HL-60 (cell line): ENCODE data around the gene SLC6A11.

ENCODE experiments used
- DNase-seq, 2 experiments: peaks; one replicate each; pipeline ENCODE4 v3.0.0-alpha.2; 2010 to 2020; ENCODE audit warnings: low read depth in 1 of 2, low spot score in 1 of 2
- H3K27ac ChIP-seq: fragments of 250-450 bp; sonication (Bioruptor Pico); replicated peaks from 2 replicates; pipeline ENCODE4 v1.5.1; 2020; ENCODE audit warnings: mild to moderate bottlenecking, moderate library complexity
- H3K27me3 ChIP-seq: fragments of 250-450 bp; sonication (Bioruptor Pico); 2 replicates; pipeline ENCODE4 v1.5.1; 2021; ENCODE audit warnings: mild to moderate bottlenecking, moderate library complexity; ENCODE audit not compliant: insufficient read depth, poor library complexity, severe bottlenecking
- H3K4me3 ChIP-seq: replicated peaks from 2 replicates; pipeline ENCODE4 v1.5.1; 2011; ENCODE audit warnings: mild to moderate bottlenecking, control low read depth, low read length; ENCODE audit not compliant: insufficient read depth
- GABPA ChIP-seq: IDR thresholded peaks from 2 replicates; pipeline ENCODE4 v1.6.1; 2012; ENCODE audit warnings: low read depth
- POLR2AphosphoS5 ChIP-seq: IDR thresholded peaks from 2 replicates; pipeline ENCODE4 v1.6.1; 2012; ENCODE audit warnings: low read depth
- SPI1 ChIP-seq: IDR thresholded peaks from 2 replicates; pipeline ENCODE4 v1.6.1; 2012; ENCODE audit warnings: low read depth, mild to moderate bottlenecking, borderline replicate concordance
- TF ChIP-seq, protein P1 (sequence below): IDR thresholded peaks from 2 replicates; pipeline ENCODE4 v1.6.1; 2012; ENCODE audit warnings: low read depth; ENCODE audit not compliant: insufficient replicate concordance
- TF ChIP-seq, protein P2 (sequence below): IDR thresholded peaks from one replicate; pipeline ENCODE4 v1.5.1; 2011; ENCODE audit warnings: low read length, control low read depth, inconsistent platforms; ENCODE audit not compliant: insufficient read depth

The SLC6A11 gene

DNA sequence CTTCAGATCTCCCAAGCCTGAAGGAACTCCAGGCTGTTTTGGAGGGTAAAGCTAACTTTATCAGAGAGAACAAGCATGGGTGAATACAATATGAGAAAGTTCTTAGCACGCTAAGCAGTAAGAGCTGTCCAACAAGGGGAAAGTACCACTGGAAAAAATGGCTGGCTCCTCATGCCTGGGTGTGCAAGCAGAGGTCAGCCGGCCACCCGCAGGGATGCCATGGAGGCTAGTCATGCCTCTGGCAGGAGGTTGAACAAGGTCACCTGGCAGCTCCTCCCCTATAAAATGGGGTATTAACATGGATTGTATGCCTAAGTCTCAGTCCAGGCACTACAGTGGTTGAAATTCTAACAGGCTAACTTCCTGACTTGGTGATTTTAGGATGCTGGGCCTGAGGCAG lies 101.1 kb downstream of the SLC6A11 start:
- DNase-seq, result no peak

DNA sequence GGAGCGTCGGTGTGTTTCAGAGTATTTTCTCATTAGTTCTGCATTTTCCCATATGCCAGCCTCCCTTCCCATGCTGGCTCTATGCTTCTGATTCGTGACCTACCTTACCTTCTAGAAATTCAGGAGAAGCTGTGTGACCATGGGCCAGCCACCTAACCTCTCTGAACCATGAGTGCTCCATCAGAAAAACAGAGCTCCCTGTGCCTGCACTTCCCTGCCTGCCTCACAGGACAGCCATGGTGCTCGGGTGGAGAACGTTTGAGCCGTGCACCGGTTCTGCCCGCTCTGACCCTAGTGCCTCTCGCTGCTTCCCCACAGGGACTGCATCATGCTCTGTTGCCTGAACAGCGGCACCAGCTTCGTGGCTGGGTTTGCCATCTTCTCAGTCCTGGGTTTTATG lies 102.0 kb downstream of the SLC6A11 start:
- no peaks in the 10 kb centered on the region for H3K27me3 ChIP-seq
- no peak overlapping the region for H3K27ac ChIP-seq
- TF ChIP-seq SPI1 (no peak), GABPA (no peak), POLR2AphosphoS5 (no peak)
- TF ChIP-seq, protein P1, sequence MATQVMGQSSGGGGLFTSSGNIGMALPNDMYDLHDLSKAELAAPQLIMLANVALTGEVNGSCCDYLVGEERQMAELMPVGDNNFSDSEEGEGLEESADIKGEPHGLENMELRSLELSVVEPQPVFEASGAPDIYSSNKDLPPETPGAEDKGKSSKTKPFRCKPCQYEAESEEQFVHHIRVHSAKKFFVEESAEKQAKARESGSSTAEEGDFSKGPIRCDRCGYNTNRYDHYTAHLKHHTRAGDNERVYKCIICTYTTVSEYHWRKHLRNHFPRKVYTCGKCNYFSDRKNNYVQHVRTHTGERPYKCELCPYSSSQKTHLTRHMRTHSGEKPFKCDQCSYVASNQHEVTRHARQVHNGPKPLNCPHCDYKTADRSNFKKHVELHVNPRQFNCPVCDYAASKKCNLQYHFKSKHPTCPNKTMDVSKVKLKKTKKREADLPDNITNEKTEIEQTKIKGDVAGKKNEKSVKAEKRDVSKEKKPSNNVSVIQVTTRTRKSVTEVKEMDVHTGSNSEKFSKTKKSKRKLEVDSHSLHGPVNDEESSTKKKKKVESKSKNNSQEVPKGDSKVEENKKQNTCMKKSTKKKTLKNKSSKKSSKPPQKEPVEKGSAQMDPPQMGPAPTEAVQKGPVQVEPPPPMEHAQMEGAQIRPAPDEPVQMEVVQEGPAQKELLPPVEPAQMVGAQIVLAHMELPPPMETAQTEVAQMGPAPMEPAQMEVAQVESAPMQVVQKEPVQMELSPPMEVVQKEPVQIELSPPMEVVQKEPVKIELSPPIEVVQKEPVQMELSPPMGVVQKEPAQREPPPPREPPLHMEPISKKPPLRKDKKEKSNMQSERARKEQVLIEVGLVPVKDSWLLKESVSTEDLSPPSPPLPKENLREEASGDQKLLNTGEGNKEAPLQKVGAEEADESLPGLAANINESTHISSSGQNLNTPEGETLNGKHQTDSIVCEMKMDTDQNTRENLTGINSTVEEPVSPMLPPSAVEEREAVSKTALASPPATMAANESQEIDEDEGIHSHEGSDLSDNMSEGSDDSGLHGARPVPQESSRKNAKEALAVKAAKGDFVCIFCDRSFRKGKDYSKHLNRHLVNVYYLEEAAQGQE, result no peak
- TF ChIP-seq, protein P2, sequence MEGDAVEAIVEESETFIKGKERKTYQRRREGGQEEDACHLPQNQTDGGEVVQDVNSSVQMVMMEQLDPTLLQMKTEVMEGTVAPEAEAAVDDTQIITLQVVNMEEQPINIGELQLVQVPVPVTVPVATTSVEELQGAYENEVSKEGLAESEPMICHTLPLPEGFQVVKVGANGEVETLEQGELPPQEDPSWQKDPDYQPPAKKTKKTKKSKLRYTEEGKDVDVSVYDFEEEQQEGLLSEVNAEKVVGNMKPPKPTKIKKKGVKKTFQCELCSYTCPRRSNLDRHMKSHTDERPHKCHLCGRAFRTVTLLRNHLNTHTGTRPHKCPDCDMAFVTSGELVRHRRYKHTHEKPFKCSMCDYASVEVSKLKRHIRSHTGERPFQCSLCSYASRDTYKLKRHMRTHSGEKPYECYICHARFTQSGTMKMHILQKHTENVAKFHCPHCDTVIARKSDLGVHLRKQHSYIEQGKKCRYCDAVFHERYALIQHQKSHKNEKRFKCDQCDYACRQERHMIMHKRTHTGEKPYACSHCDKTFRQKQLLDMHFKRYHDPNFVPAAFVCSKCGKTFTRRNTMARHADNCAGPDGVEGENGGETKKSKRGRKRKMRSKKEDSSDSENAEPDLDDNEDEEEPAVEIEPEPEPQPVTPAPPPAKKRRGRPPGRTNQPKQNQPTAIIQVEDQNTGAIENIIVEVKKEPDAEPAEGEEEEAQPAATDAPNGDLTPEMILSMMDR, result no peak
- no peak overlapping the region for H3K4me3 ChIP-seq
- DNase-seq, result no peak

More for the DNA sequence above, 101.1 kb downstream of the SLC6A11 start:
- TF ChIP-seq SPI1, result no peak
- TF ChIP-seq GABPA, result no peak
- TF ChIP-seq, protein P2, result no peak
- TF ChIP-seq, protein P1, result no peak
- TF ChIP-seq POLR2AphosphoS5, result no peak
- H3K4me3 ChIP-seq, result no peak overlapping the region
- no peaks in the 10 kb centered on the region for H3K27me3 ChIP-seq
- H3K27ac ChIP-seq, result no peak overlapping the region

DNA sequence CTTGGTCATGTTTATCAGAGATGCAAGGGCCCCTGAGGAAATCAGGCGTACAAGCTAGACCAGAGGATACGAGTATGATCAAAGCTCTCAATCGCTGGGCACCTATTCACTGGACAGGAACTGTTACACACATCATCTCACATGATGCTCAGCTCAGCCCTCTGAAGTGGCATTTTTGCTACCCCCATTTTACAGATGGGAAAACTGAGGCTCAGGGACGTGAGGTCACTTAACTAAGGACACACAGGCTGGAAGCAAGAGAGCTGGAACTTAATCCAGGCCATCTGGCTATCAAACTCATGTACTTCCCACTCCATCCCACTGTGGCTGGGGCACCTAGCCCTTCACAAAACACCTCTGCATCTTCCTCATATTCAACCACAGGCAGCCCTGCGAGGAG lies 103.6 kb downstream of the SLC6A11 start:
- Histone ChIP-seq H3K4me3 (no peak overlapping the region), H3K27me3 (no peaks in the 10 kb centered on the region), H3K27ac (no peak overlapping the region)
- no peak for DNase-seq
- TF ChIP-seq POLR2AphosphoS5 (no peak), SPI1 (no peak), GABPA (no peak)
- TF ChIP-seq, protein P1, result no peak
- TF ChIP-seq, protein P2, result no peak
